CD14-positive monocyte (primary cell): ENCODE results near the gene CD14. TPM values are rescaled to one million over a fixed set of nuclear protein-coding genes. Genes with fewer than 3 reads are reported as not detected.
A peak's percentile ranks its signal among the peaks of the same experiment; 100 is the strongest.

Source experiments
- DNase-seq, 3 donors: peaks; one replicate each; pipeline ENCODE4 v3.0.0-alpha.2; 2011 to 2022
- H2AFZ ChIP-seq: 2 replicates; pipeline ENCODE4 v1.6.0; 2012; ENCODE audit warnings: mild to moderate bottlenecking, low read depth, low read length, inconsistent platforms; ENCODE audit not compliant: insufficient read depth, poor library complexity, severe bottlenecking
- H3K27ac ChIP-seq, 2 donors: 1 replicate in 1 of 2; 2 replicates in 1 of 2; pipeline ENCODE4 v1.5.1; 2012 to 2013; ENCODE audit warnings: low read length in 2 of 2, control low read depth in 1 of 2, inconsistent platforms in 1 of 2, low read depth in 1 of 2, mild to moderate bottlenecking in 1 of 2
- H3K27me3 ChIP-seq, 2 donors: one replicate each; pipeline versions ENCODE4 v1.6.0 to v1.6.1; 2011 to 2013; ENCODE audit warnings: low read length in 2 of 2; ENCODE audit not compliant: control insufficient read depth in 2 of 2, insufficient read depth in 2 of 2
- H3K36me3 ChIP-seq, 2 donors: replicated peaks in 1 of 2; 1 replicate in 1 of 2; 2 replicates in 1 of 2; pipeline versions ENCODE4 v1.5.1 to v1.6.1; 2012 to 2013; ENCODE audit warnings: low read length in 2 of 2, control low read depth in 1 of 2, inconsistent platforms in 1 of 2, mild to moderate bottlenecking in 1 of 2; ENCODE audit not compliant: insufficient read depth in 2 of 2, control insufficient read depth in 1 of 2
- H3K4me1 ChIP-seq, 2 donors: 1 replicate in 1 of 2; 2 replicates in 1 of 2; pipeline versions ENCODE4 v1.5.1 to v1.6.1; 2012 to 2013; ENCODE audit warnings: low read length in 2 of 2, control low read depth in 1 of 2, inconsistent platforms in 1 of 2, mild to moderate bottlenecking in 1 of 2, moderate library complexity in 1 of 2; ENCODE audit not compliant: insufficient read depth in 2 of 2, control insufficient read depth in 1 of 2
- H3K4me2 ChIP-seq: replicated peaks from 2 replicates; pipeline ENCODE3; 2012; ENCODE audit warnings: low read length, moderate library complexity, mild to moderate bottlenecking; ENCODE audit not compliant: poor library complexity, severe bottlenecking; ENCODE audit errors: extremely low read depth
- H3K4me3 ChIP-seq, 3 experiments: fragments of 200-600 bp in 1 of 3; sonication (generic) in 1 of 3; replicated peaks in 1 of 3; 1 replicate in 2 of 3; 2 replicates in 1 of 3; pipeline ENCODE4 v1.5.1; 2011 to 2013; ENCODE audit warnings: low read length in 3 of 3, mild to moderate bottlenecking in 3 of 3, control low read depth in 2 of 3, low read depth in 2 of 3, inconsistent platforms in 1 of 3, moderate library complexity in 1 of 3
- H3K79me2 ChIP-seq: 2 replicates; pipeline ENCODE4 v1.6.0; 2012; ENCODE audit warnings: mild to moderate bottlenecking, control low read depth, inconsistent platforms, low read length, moderate library complexity; ENCODE audit not compliant: insufficient read depth
- H3K9ac ChIP-seq: 2 replicates; pipeline ENCODE4 v1.6.0; 2017; ENCODE audit warnings: low read length, mild to moderate bottlenecking; ENCODE audit not compliant: insufficient read depth, poor library complexity, severe bottlenecking
- H3K9me3 ChIP-seq, 2 donors: replicated peaks in 1 of 2; 1 replicate in 1 of 2; 2 replicates in 1 of 2; pipeline versions ENCODE4 v1.5.1 to v1.6.1; 2012 to 2013; ENCODE audit warnings: low read length in 2 of 2, control low read depth in 1 of 2; ENCODE audit not compliant: control insufficient read depth in 1 of 2, insufficient read depth in 1 of 2
- H4K20me1 ChIP-seq: 2 replicates; pipeline ENCODE4 v1.6.0; 2012; ENCODE audit warnings: mild to moderate bottlenecking, low read length, control low read depth, moderate library complexity; ENCODE audit not compliant: insufficient read depth
- H3K27ac Mint-ChIP-seq, 7 donors: one replicate each; pipeline ENCODE4 v1.8.0; 2020; ENCODE audit warnings: mild to moderate bottlenecking in 7 of 7, mixed read lengths in 7 of 7, moderate library complexity in 6 of 7, inconsistent platforms in 2 of 7
- H3K27me3 Mint-ChIP-seq, 3 donors: one replicate each; pipeline ENCODE4 v1.8.0; 2021 to 2022; ENCODE audit warnings: low read depth in 3 of 3, mild to moderate bottlenecking in 3 of 3, mixed read lengths in 3 of 3, moderate library complexity in 3 of 3, inconsistent platforms in 1 of 3
- H3K36me3 Mint-ChIP-seq, 2 donors: one replicate each; pipeline ENCODE4 v1.8.0; 2020; ENCODE audit warnings: mixed read lengths in 2 of 2, inconsistent platforms in 1 of 2, mild to moderate bottlenecking in 1 of 2
- H3K4me1 Mint-ChIP-seq: one replicate; pipeline ENCODE4 v1.8.0; 2020; ENCODE audit warnings: mild to moderate bottlenecking, mixed read lengths
- H3K4me3 Mint-ChIP-seq, 2 donors: one replicate each; pipeline ENCODE4 v1.8.0; 2020; ENCODE audit warnings: mild to moderate bottlenecking in 2 of 2, mixed read lengths in 2 of 2, moderate library complexity in 1 of 2
- H3K9me3 Mint-ChIP-seq, 7 donors: one replicate each; pipeline ENCODE4 v1.8.0; 2020 to 2022; ENCODE audit warnings: mixed read lengths in 7 of 7, mild to moderate bottlenecking in 6 of 7, moderate library complexity in 6 of 7, inconsistent platforms in 2 of 7
- WGBS: methylation state at CpG from one replicate; pipeline ENCODE4 v1.1.5; 2013; ENCODE audit warnings: missing lambda C conversion rate; ENCODE audit not compliant: insufficient coverage; 5-methylcytosine and 5-hydroxymethylcytosine counted together
- intact Hi-C, 2 donors: fragments of 100-400 bp; cut with micrococcal nuclease; formaldehyde crosslinking; loops; one replicate each; pipeline versions ENCODE4 v1.15.0 to v1.15.1; 2023
- polyA plus RNA-seq, 3 donors: library from polyadenylated mRNA; depleted of rRNA in 1 of 3; unstranded in 2 of 3; stranded (reverse) in 1 of 3; fragments of 300-500 nt in 2 of 3; fragments of >200 nt in 1 of 3; fragmentation: Illumina TruSeq in 2 of 3; gene quantifications; 1 replicate in 2 of 3; 2 replicates in 1 of 3; pipeline ENCODE4 v1.2.3, GENCODE V29; 2012 to 2021
- TF ChIP-seq, protein P1 (sequence below): fragments of 200-600 bp; IDR thresholded peaks from one replicate; pipeline ENCODE4 v1.8.0; 2022; ENCODE audit warnings: antibody characterized with exemption, mild to moderate bottlenecking

CD14 gene
- polyA plus RNA-seq, 3 donors = 1,687 to 3,095 (median 2,434) TPM

DNA sequence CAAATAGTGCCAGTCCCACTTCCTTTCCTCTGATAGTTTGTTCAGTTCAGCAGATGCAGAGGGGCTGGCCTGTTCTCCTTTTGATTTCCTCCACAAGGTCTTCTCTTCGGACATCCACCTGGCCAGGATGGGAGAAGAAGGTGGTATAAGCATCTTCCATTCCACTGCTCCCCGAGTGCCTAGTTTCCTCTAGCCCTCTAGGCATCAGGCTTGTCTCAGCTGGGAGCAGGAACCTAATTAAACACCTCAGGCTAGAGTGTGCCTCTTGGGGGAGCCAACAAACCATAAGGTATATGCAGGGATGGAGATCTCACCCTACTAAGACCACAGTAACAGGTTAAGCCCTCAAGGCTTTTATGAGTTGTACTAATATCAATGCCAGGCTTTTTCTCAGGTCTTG, 41.2 kb upstream of the CD14 start:
- H3K4me3 Mint-ChIP-seq = no peak overlapping the region
- Histone ChIP-seq H3K27ac (peak overlapping the region in 1 of 2 donors; percentile 38), H4K20me1 (peaks cover 8% of the 10 kb centered on the region), H3K9me3 (no peaks in the 10 kb centered on the region), H3K4me3 (no peak overlapping the region), H3K79me2 (no peaks in the 10 kb centered on the region), H2AFZ (no peak overlapping the region), H3K36me3 (peaks cover 79 to 99% of the 10 kb centered on the region in 2 donors), H3K4me1 (no peaks in the 10 kb centered on the region), H3K9ac (no peak overlapping the region), H3K4me2 (no peak overlapping the region), H3K27me3 (no peaks in the 10 kb centered on the region)
- WGBS = no CpG with 5 or more reads among the region's 2 CpGs
- intact Hi-C loops = no loop called here
- TF ChIP-seq, protein P1, sequence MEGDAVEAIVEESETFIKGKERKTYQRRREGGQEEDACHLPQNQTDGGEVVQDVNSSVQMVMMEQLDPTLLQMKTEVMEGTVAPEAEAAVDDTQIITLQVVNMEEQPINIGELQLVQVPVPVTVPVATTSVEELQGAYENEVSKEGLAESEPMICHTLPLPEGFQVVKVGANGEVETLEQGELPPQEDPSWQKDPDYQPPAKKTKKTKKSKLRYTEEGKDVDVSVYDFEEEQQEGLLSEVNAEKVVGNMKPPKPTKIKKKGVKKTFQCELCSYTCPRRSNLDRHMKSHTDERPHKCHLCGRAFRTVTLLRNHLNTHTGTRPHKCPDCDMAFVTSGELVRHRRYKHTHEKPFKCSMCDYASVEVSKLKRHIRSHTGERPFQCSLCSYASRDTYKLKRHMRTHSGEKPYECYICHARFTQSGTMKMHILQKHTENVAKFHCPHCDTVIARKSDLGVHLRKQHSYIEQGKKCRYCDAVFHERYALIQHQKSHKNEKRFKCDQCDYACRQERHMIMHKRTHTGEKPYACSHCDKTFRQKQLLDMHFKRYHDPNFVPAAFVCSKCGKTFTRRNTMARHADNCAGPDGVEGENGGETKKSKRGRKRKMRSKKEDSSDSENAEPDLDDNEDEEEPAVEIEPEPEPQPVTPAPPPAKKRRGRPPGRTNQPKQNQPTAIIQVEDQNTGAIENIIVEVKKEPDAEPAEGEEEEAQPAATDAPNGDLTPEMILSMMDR = no peak
- no peaks in the 10 kb centered on the region for H3K4me1 Mint-ChIP-seq
- peaks cover 83 to 96% of the 10 kb centered on the region in 2 donors for H3K36me3 Mint-ChIP-seq
- no peak for DNase-seq
- H3K27ac Mint-ChIP-seq = peak overlapping the region in 4 of 7 donors; percentile 37 to 79 (median 52)
- H3K9me3 Mint-ChIP-seq = peaks cover 0 to 5% (median 0%) of the 10 kb centered on the region in 7 donors
- H3K27me3 Mint-ChIP-seq = peaks cover 0 to 2% (median 0%) of the 10 kb centered on the region in 3 donors

DNA sequence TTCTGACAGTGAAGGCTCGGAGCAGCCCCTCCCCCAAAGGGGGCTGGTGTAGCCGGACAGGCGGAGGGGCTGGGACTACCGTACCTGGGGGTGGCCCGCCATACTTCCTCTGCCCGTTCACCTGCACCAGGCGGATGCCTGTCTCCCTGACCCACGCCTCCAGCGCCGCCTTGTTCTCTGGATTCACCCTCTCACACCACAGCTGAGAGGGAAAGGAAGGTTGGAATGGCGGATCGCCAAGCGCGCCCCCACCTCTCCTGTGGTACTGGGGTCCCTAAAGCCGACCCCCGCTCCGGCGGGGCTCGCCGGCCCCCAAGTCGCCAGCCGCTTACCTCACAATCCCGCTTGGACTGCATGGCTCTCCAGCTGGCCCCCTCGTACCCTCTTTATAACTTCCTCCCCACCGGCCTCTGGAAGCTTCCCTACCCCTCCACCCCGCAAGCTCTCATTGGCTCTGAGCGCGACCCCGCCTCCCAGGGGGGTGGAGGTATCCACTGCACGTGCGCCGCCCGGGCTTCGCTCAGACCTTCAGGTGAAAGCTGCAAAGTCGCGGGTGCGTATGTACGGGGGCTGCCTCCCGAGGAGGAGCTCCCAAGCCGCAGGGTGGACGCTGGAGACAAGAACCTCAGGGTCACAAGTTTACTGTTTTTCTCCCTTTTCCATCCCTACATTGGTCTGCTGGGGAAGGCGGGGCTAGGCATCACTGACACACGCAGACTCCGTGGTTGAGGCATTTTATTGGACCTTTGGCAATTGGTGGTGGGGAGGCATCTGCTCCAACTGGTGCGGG, 40.4 kb upstream of the CD14 start, which contains the start of gene DND1:
DND1 (minus strand) TSS at position 390 of the 790 bp plus-strand sequence; CDS start at position 356, 34 bp downstream.
- Histone ChIP-seq H3K79me2 (no peaks in the 10 kb centered on the region), H2AFZ (no peak within 1 kb of the TSS), H3K9me3 (no peaks in the 10 kb centered on the region), H3K27ac (peak within 1 kb of the TSS in 1 of 2 donors; percentile 38), H4K20me1 (peaks cover 15% of the 10 kb centered on the region), H3K27me3 (no peaks in the 10 kb centered on the region), H3K36me3 (peaks cover 82 to 99% of the 10 kb centered on the region in 2 donors), H3K4me3 (no peak within 1 kb of the TSS), H3K4me2 (no peak within 1 kb of the TSS), H3K9ac (no peak within 1 kb of the TSS), H3K4me1 (no peaks in the 10 kb centered on the region)
- DNase-seq = no peak
- H3K27ac Mint-ChIP-seq = peak within 1 kb of the TSS in 4 of 7 donors; percentile 42 to 79 (median 60)
- no peaks in the 10 kb centered on the region for H3K4me1 Mint-ChIP-seq
- H3K27me3 Mint-ChIP-seq = peaks cover 0 to 2% (median 0%) of the 10 kb centered on the region in 3 donors
- peaks cover 84 to 97% of the 10 kb centered on the region in 2 donors for H3K36me3 Mint-ChIP-seq
- H3K4me3 Mint-ChIP-seq = no peak within 1 kb of the TSS
- TF ChIP-seq, protein P1 = no peak
- intact Hi-C loops = no loop called here
- H3K9me3 Mint-ChIP-seq = peaks cover 0 to 5% (median 0%) of the 10 kb centered on the region in 7 donors
- 91% methylated on average over 25 of the region's 45 CpGs for WGBS
